ENCODE results near the gene CDH13. TPM values are rescaled to one million over a fixed set of nuclear protein-coding genes. Genes with fewer than 3 reads are reported as not detected.

The CDH13 gene
- total RNA-seq, 4 donors from 2014 or later = 5.8 to 36.7 (median 20.4) TPM

- in situ Hi-C loops (cut with MboI; ENCODE audit: low sequenced_read_pairs in 4 of 4) = no loop called here
- ATAC-seq = no peak
- TF ChIP-seq POLR2A (IDR thresholded peaks at IDR 0.05) = no peak
- no peak for TF ChIP-seq CTCF (IDR thresholded peaks at IDR 0.05 in 4 of 5, conservative IDR thresholded peaks at IDR 0.05 in 1 of 5)
These were observed 273.1 kb downstream of the CDH13 start for GRCh38 chr16:82899731-82900450.

GRCh38 chr16:82900559-82900958 lies 273.8 kb downstream of the CDH13 start:
- ATAC-seq (no peak), DNase-seq (no peak)
- H3K36me3 ChIP-seq = no peaks in the 10 kb centered on the region
- H3K4me1 ChIP-seq = peaks cover 8 to 11% of the 10 kb centered on the region in 2 donors
- H3K4me3 ChIP-seq = no peak overlapping the region
- TF ChIP-seq CTCF (IDR thresholded peaks at IDR 0.05 in 4 of 5, conservative IDR thresholded peaks at IDR 0.05 in 1 of 5) (no peak), POLR2A (IDR thresholded peaks at IDR 0.05) (no peak)
- no peak overlapping the region for H3K27ac ChIP-seq
- intact Hi-C loops (cut with DNase I; ENCODE audit: low total_unique reads) = no loop called here
- no peaks in the 10 kb centered on the region for H3K27me3 ChIP-seq
- H3K9me3 ChIP-seq = no peaks in the 10 kb centered on the region
- in situ Hi-C loops (cut with MboI; ENCODE audit: low sequenced_read_pairs in 4 of 4) = no loop called here

More at GRCh38 chr16:82899731-82900450, 273.1 kb downstream of the CDH13 start:
- H3K27me3 ChIP-seq = no peaks in the 10 kb centered on the region
- H3K9me3 ChIP-seq = no peaks in the 10 kb centered on the region
- peaks cover 8 to 11% of the 10 kb centered on the region in 2 donors for H3K4me1 ChIP-seq
- no peak overlapping the region for H3K4me3 ChIP-seq
- no peak overlapping the region for H3K27ac ChIP-seq
- no peaks in the 10 kb centered on the region for H3K36me3 ChIP-seq
- DNase-seq = no peak
- intact Hi-C loops (cut with DNase I; ENCODE audit: low total_unique reads) = no loop called here

- no peak for TF ChIP-seq POLR2A (IDR thresholded peaks at IDR 0.05)
- H3K36me3 ChIP-seq = no peaks in the 10 kb centered on the region
- DNase-seq (no peak), ATAC-seq (no peak)
- H3K4me1 ChIP-seq = peaks cover 12 to 18% of the 10 kb centered on the region in 2 donors
- no peaks in the 10 kb centered on the region for H3K9me3 ChIP-seq
- in situ Hi-C loops (cut with MboI; ENCODE audit: low sequenced_read_pairs in 4 of 4) = no loop called here
- H3K27ac ChIP-seq = no peak overlapping the region
- intact Hi-C loops (cut with DNase I; ENCODE audit: low total_unique reads) = no loop called here
- H3K27me3 ChIP-seq = no peaks in the 10 kb centered on the region
- H3K4me3 ChIP-seq = no peak overlapping the region
These were observed 285.2 kb downstream of the CDH13 start for GRCh38 chr16:82911925-82912324.

GRCh38 chr16:82915139-82915824 lies 288.5 kb downstream of the CDH13 start:
- Histone ChIP-seq H3K4me3 (no peak overlapping the region), H3K9me3 (no peaks in the 10 kb centered on the region), H3K27ac (no peak overlapping the region), H3K27me3 (no peaks in the 10 kb centered on the region), H3K36me3 (no peaks in the 10 kb centered on the region), H3K4me1 (peaks cover 12 to 18% of the 10 kb centered on the region in 2 donors)
- DNase-seq (no peak), ATAC-seq (no peak)
- no peak for TF ChIP-seq CTCF (IDR thresholded peaks at IDR 0.05 in 4 of 5, conservative IDR thresholded peaks at IDR 0.05 in 1 of 5)
- no peak for TF ChIP-seq POLR2A (IDR thresholded peaks at IDR 0.05)
- in situ Hi-C loops (cut with MboI; ENCODE audit: low sequenced_read_pairs in 4 of 4) = no loop called here
- intact Hi-C loops (cut with DNase I; ENCODE audit: low total_unique reads) = no loop called here

GRCh38 chr16:82917886-82918595 lies 291.3 kb downstream of the CDH13 start:
- DNase-seq (no peak), ATAC-seq (no peak)
- Histone ChIP-seq H3K4me3 (no peak overlapping the region), H3K27ac (no peak overlapping the region), H3K36me3 (no peaks in the 10 kb centered on the region), H3K4me1 (peaks cover 12 to 17% of the 10 kb centered on the region in 2 donors), H3K9me3 (no peaks in the 10 kb centered on the region), H3K27me3 (no peaks in the 10 kb centered on the region)
- in situ Hi-C loops (cut with MboI; ENCODE audit: low sequenced_read_pairs in 4 of 4) (no loop called here), intact Hi-C loops (cut with DNase I; ENCODE audit: low total_unique reads) (no loop called here)
- TF ChIP-seq CTCF (IDR thresholded peaks at IDR 0.05 in 4 of 5, conservative IDR thresholded peaks at IDR 0.05 in 1 of 5) = no peak
- TF ChIP-seq POLR2A (IDR thresholded peaks at IDR 0.05) = no peak
